ENCODE measurements around the gene KAZN.
"Not testable (repeated sequence)": the region's sequence is repeated elsewhere in the genome, so short reads cannot be mapped to it uniquely, and the experiment has no call there.

The KAZN gene

DNA sequence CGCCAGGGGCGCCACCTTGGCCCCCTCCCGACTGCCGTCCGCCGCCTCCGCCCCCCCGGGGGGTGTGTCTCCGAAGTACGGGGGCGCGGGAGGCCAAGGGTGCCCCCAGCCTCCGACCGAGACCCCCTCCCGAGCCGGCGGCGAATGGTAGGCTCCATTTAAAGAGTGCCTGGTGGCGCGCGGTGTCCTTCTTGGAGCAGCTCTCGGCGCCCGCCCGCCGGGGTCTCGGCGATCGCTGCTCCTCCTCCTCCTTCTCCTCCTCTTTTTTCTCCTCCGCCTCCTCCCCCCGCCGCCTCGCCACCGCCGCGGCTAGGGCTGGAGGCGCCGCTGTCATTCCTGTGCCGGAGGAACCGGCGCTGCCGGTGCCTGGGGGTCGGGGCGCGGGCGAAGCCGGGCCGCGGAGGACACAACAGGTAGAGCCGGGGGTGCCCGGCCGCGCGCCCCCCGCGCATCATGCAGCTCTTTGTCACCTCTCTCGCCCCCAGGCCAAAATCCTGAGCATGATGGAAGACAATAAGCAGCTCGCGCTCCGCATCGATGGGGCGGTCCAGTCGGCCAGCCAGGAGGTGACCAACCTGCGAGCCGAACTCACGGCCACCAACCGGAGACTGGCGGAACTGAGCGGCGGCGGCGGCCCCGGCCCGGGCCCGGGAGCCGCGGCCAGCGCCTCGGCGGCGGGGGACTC, at the start of gene KAZN:
Gene KAZN, plus strand, starts transcription at position 188 of the 685 bp plus-strand sequence.
- no peak for FAIRE-seq

- FAIRE-seq, result no peak
Observed at GRCh38 chr1:14549897-14550620, 48.4 kb upstream of the KAZN start.

GRCh38 chr1:14551386-14551785, 47.1 kb upstream of the KAZN start:
- no peak for FAIRE-seq

DNA sequence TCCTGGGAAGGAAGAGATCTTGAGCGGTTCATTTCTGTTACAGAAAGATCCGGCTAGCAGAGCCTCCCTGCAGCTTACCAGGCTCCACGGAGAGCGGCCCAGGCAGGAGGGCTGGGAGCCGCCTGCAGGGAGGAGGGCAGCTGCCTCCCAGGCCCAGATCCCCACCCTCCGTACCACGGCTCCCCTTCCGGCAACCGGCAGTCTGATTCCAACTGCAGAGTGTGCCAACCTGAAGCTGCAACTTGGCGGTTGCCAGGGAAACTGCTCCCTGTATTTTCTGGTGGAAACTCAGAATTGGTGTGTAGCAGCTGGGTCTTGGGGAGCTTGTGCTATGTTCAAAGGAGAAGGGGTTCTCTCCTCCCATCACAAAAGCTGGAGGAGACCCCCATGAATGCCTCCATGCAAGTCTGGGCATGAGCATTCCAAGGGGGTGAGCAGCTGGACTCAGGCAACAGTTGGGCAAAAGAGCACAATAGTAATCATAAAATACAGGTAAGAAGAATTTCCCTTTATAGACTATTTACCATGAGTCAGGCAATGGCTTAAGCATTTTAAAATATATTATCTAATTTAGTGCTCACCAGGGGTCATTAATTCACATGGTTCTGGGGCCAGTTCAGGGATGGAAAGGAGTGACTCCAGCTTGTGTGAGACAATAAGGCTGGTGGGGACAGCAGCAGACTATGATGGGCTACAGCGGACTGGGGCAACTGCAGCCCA, 46.1 kb upstream of the KAZN start:
- FAIRE-seq, result no peak

DNA sequence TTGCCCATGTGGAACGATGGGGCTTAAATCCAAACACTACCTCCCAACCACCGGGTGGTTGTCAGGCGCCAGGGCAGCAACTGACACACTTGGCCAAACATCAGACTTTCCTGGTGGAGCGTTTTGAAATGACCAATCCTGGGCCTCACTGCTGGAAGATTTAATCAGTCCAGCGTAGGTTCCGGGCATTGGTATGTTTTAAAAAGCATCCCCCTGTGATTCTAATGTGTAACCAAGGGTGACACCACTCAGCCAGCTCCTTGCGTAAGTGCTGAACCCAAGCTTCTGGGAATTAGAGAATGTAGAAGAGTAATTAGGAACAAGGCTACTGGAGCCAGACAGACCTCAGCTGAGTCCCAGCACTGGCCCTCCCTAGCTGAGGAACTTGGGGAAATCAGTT, 44.8 kb upstream of the KAZN start:
- no peak for FAIRE-seq

- no peak for FAIRE-seq
Observed at GRCh38 chr1:14555091-14555490, 43.4 kb upstream of the KAZN start.

GRCh38 chr1:14561014-14561693, 37.3 kb upstream of the KAZN start:
- FAIRE-seq, result no peak

- no peak for FAIRE-seq
Observed at GRCh38 chr1:14565090-14565489, 33.4 kb upstream of the KAZN start.

DNA sequence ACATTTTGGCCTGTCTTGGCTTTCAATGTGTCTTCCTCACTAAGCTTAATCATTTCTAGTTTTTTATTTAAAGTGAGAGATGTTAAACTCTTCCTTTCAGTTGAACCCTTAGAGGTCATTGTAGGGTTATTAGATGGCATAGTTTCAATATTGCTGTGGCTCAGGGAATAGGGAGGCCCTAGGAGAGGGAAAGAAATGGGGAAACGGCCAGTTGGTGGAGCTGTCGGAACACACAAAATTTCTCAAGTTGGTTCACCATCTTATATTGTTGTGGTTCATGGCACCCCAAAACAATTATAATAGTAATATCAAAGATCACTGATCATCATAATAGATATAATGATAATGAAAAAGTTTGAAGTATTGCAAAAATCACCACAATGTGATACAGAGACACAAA, 31.4 kb upstream of the KAZN start:
- no peak for FAIRE-seq

DNA sequence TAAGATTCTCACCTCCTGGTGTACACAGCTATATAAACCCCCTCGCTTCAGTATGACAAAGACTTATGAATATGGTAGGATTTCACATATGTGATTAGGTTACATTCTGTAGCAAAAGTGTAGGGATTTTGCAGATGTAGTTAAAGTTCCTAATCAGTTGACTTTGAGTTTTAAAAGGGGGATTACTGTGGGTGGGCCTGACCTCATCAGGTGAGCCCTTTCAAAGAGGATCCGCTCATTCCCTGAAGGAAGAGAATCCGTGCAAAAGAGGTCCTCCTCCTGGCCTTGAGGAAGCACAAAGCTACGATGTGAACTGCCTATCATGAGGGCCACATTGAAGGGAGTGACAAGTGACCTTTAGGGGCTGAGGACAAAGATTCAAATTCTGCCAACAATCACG, 30.6 kb upstream of the KAZN start:
- FAIRE-seq, result no peak

GRCh38 chr1:14568716-14569355, 29.6 kb upstream of the KAZN start:
- no peak for FAIRE-seq

DNA sequence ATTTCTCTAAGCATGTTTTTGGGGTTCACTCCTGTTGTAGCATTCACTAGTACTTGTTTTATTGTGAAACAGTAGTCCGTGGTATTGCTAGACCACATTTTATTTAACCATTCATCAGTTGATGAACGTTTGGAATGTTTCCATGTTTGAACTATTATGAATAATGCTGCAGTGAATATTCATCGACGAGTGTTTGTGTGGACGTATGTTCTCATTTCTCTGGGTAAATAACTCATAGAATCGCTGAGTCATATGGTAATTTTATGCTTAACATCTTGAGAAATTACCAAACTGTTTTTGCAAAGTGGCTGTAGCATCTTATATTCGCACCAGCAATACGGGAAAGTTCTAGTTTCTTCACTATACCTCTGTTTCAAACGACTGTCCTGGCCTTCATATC, 28.0 kb upstream of the KAZN start:
- no peak for FAIRE-seq

GRCh38 chr1:14571810-14572767, 26.4 kb upstream of the KAZN start:
- FAIRE-seq, result no peak

DNA sequence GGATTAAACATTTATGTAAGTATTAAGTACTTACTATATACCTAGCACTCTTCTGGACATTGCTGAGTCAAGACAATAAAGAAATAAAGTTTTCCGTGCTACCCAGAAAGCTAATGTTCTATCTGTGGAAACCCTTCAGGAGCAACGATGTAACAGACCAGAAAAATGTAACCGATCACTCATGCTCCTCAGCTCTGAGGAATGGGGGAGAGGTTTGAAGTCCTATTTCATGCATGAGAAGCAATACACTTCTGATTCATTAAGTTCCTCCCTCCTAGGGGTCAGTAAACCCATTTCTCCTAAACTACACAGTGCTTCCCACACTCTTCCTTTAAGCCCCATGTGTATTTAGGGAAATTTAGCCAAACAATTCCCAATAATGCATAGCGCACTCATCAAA, 25.6 kb upstream of the KAZN start:
- no peak for FAIRE-seq

DNA sequence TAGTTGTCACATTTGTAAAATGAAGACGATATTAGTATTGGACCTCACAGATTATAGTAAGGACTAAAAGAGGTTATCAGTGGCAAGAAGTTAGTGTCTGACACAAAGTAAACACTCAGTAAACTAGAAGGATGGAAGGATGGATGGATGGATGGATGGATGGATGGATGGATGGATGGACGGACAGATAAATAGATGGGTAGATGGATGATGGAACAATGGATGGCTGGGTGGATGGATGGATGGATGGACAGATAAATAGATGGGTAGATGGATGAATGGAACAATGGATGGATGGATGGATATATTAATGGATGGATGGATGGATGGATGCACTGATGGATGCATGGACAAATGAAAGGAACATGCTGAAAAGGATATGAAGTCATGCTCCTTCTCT, 22.3 kb upstream of the KAZN start:
- FAIRE-seq, result no peak

- FAIRE-seq, result no peak
Observed at GRCh38 chr1:14577261-14577660, 21.2 kb upstream of the KAZN start.

DNA sequence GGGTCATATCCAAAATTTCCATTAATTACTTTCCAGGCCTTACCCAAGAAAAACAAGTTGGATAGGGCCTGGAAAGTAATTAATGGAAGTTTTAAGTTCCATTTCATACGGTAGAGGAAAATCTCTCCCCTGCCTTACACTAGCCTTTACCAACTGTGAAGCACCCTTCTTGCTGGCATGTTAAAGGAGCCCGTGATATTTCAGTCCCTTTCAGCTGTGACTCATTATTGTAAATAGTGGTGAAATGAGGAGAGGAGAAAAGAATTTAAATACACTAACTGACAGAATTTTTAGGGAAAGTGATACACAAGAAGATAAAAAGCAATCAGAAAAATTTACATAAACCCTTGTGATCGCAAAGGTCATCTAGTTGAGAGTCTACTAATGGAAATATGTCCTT, 20.3 kb upstream of the KAZN start:
- FAIRE-seq, result no peak

DNA sequence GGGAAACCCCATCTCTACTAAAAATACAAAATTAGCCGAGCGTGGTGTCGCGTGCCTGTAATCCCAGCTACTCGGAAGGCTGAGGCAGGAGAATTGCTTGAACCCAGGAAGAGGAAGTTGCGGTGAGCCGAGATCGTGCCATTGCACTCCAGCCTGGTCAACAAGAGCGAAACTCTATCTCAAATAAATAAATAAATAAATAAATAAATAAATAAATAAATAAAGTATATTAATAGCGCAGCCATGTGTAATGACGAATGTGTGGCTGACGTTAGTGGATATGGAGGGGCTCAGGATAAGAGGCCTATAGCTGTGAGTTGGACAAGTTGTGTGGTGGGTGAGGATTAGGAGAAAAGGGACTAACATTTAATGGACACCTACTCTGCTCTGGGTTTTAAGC, 18.2 kb upstream of the KAZN start:
- not testable (repeated sequence) for FAIRE-seq

GRCh38 chr1:14580986-14581385, 17.5 kb upstream of the KAZN start:
- no peak for FAIRE-seq

GRCh38 chr1:14583788-14584187, 14.7 kb upstream of the KAZN start:
- FAIRE-seq, result no peak

- FAIRE-seq, result no peak
Observed at GRCh38 chr1:14585728-14586127, 12.8 kb upstream of the KAZN start.

Data from islet of Langerhans (tissue), 1 donor.